Measurements from ENCODE around the gene CEBPZ.
A peak's percentile ranks its signal among the peaks of the same experiment; 100 is the strongest.

Gene CEBPZ

DNA sequence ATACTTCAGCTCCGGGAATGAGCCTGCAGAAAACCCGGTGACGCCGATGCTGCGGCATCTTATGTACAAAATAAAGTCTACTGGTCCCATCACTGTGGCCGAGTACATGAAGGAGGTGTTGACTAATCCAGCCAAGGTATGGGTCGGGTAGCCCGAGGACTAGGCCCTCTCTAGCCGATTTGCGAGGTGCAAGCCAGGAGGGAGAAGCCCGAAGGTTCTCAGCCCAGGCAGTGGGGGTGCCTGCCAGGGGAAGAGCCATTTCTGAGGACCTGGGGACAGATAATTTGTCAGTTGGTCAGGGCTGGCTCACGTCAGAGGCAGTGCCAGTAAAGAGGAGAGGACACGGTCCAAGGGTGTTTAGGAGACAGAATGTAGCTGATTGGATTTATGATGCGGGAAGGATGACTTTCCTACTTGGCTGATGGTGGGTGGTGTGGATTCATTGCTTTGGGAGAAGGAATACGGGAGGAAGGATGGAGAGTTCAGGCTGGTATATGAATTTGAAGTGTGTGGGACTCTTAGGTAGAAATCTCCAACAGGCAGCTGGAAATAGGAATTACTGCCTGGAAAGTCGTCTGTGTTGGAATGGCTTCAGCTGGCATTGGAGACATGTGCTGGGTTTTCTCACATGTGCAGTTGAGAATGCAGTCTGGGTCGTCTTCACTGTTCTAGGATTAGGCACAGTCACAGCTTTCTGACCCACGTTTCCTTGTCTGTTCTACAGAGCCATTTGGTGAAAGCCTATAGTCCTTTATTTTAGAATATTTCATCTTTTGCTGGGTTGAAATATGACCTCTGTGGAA, 936 bp upstream of the CEBPZ start:
- peak overlapping the region; percentile 48; the same call in 1 of the 2 replicates for H3K27ac ChIP-seq (ENCODE audit: low read depth, low read length)
- H3K4me2 ChIP-seq (ENCODE audit: low read depth, low read length, poor library complexity, severe bottlenecking): peak overlapping the region; percentile 98
- H3K9ac ChIP-seq (ENCODE audit: low read length): peak overlapping the region; percentile 76
- peak overlapping the region; percentile 78 for H2AFZ ChIP-seq (ENCODE audit: low read depth, low read length, severe bottlenecking)
- no peaks in the 10 kb centered on the region for H3K27me3 ChIP-seq (ENCODE audit: low read length)
- H3K9me3 ChIP-seq (ENCODE audit: insufficient read depth, low read length): no peaks in the 10 kb centered on the region
- H4K20me1 ChIP-seq (ENCODE audit: low read depth, low read length): peaks cover 4% of the 10 kb centered on the region; the same call in 1 of the 2 replicates
- no peaks in the 10 kb centered on the region for H3F3A ChIP-seq (ENCODE audit: insufficient read depth)
- peaks cover 15% of the 10 kb centered on the region; the same call in 1 of the 2 replicates for H3K36me3 ChIP-seq (ENCODE audit: low read length)
- H3K9me2 ChIP-seq (replicated peaks; ENCODE audit: insufficient read depth, low read length): no peaks in the 10 kb centered on the region
- peaks cover 83% of the 10 kb centered on the region for H3K79me2 ChIP-seq (ENCODE audit: insufficient read depth, low read length)
- H3K4me3 ChIP-seq (ENCODE audit: insufficient read depth, low read length, poor library complexity, severe bottlenecking): peak overlapping the region; percentile 74
- TF ChIP-seq EZH2phosphoT487 (conservative IDR thresholded peaks at IDR 0.05; ENCODE audit: low read length): no peak
- TF ChIP-seq, protein P1, sequence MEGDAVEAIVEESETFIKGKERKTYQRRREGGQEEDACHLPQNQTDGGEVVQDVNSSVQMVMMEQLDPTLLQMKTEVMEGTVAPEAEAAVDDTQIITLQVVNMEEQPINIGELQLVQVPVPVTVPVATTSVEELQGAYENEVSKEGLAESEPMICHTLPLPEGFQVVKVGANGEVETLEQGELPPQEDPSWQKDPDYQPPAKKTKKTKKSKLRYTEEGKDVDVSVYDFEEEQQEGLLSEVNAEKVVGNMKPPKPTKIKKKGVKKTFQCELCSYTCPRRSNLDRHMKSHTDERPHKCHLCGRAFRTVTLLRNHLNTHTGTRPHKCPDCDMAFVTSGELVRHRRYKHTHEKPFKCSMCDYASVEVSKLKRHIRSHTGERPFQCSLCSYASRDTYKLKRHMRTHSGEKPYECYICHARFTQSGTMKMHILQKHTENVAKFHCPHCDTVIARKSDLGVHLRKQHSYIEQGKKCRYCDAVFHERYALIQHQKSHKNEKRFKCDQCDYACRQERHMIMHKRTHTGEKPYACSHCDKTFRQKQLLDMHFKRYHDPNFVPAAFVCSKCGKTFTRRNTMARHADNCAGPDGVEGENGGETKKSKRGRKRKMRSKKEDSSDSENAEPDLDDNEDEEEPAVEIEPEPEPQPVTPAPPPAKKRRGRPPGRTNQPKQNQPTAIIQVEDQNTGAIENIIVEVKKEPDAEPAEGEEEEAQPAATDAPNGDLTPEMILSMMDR (IDR thresholded peaks at IDR 0.05; ENCODE audit: insufficient read depth, low read length, poor library complexity, severe bottlenecking): no peak

DNA sequence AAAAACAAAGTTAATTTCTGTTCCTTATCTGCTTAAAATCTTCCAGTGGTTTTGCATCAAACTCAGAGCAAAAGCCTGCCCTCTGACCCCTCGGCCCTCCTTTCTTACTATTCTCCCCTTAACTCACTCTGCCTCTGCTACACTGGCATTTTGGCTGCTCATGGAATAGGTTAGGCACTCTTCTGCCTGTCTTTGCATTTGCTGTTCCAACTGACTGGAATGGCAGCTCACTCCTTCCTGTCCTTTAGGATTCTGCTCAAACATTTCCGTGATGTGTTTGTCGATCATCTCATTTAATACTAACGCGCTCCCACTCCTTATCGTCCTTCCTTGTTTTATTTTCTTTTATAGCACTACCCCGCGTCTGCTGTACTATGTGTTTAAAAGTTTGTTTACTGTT, 815 bp downstream of the CEBPZ start:
- Histone ChIP-seq H3F3A (ENCODE audit: insufficient read depth) (no peaks in the 10 kb centered on the region), H3K4me2 (ENCODE audit: low read depth, low read length, poor library complexity, severe bottlenecking) (peak overlapping the region; percentile 98), H3K27ac (ENCODE audit: low read depth, low read length) (peak overlapping the region; percentile 48; the same call in 1 of the 2 replicates), H3K79me2 (ENCODE audit: insufficient read depth, low read length) (peaks cover 91% of the 10 kb centered on the region), H4K20me1 (ENCODE audit: low read depth, low read length) (peaks cover 12% of the 10 kb centered on the region), H2AFZ (ENCODE audit: low read depth, low read length, severe bottlenecking) (no peak overlapping the region), H3K36me3 (ENCODE audit: low read length) (peaks cover 22% of the 10 kb centered on the region; the same call in 1 of the 2 replicates), H3K27me3 (ENCODE audit: low read length) (no peaks in the 10 kb centered on the region), H3K4me3 (ENCODE audit: insufficient read depth, low read length, poor library complexity, severe bottlenecking) (peak overlapping the region; percentile 74), H3K9me2 (replicated peaks; ENCODE audit: insufficient read depth, low read length) (no peaks in the 10 kb centered on the region), H3K9me3 (ENCODE audit: insufficient read depth, low read length) (no peaks in the 10 kb centered on the region), H3K9ac (ENCODE audit: low read length) (peak overlapping the region; percentile 76)
- no peak for TF ChIP-seq EZH2phosphoT487 (conservative IDR thresholded peaks at IDR 0.05; ENCODE audit: low read length)
- TF ChIP-seq, protein P1 (IDR thresholded peaks at IDR 0.05; ENCODE audit: insufficient read depth, low read length, poor library complexity, severe bottlenecking): no peak

DNA sequence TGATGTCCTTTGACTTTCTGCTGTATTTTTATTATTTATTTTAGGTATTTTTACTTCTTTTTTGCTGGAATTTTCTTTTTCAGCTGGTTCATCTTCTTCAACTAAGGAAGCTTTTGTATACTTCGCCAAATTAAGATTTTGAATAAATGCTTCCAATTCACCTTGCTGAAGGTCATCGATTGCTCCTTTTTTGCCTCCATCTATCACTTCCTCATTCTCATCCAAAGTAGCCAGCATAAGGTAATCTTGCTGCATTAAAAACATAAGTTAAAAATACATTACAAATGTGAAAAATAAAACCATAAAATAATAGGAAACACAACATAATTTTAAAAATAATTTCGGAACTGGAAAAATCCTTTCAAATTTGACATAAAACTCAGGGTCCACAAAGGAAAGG, 2.6 kb downstream of the CEBPZ start:
- Histone ChIP-seq H3K79me2 (ENCODE audit: insufficient read depth, low read length) (peaks cover 91% of the 10 kb centered on the region), H3K4me3 (ENCODE audit: insufficient read depth, low read length, poor library complexity, severe bottlenecking) (no peak overlapping the region), H3K27ac (ENCODE audit: low read depth, low read length) (no peak overlapping the region), H3K9me3 (ENCODE audit: insufficient read depth, low read length) (no peaks in the 10 kb centered on the region), H3F3A (ENCODE audit: insufficient read depth) (no peaks in the 10 kb centered on the region), H3K27me3 (ENCODE audit: low read length) (no peaks in the 10 kb centered on the region), H3K4me2 (ENCODE audit: low read depth, low read length, poor library complexity, severe bottlenecking) (peak overlapping the region; percentile 98), H3K9ac (ENCODE audit: low read length) (no peak overlapping the region), H4K20me1 (ENCODE audit: low read depth, low read length) (peaks cover 23% of the 10 kb centered on the region), H3K36me3 (ENCODE audit: low read length) (peaks cover 25% of the 10 kb centered on the region; the same call in 1 of the 2 replicates), H3K9me2 (replicated peaks; ENCODE audit: insufficient read depth, low read length) (no peaks in the 10 kb centered on the region), H2AFZ (ENCODE audit: low read depth, low read length, severe bottlenecking) (no peak overlapping the region)
- TF ChIP-seq, protein P1 (IDR thresholded peaks at IDR 0.05; ENCODE audit: insufficient read depth, low read length, poor library complexity, severe bottlenecking): no peak
- TF ChIP-seq EZH2phosphoT487 (conservative IDR thresholded peaks at IDR 0.05; ENCODE audit: low read length): no peak

Measured in SU-DHL-6 (cell line).